ENCODE results near the gene ARHGAP42.

GRCh38 chr11:100851147-100851546 lies 164.1 kb downstream of the ARHGAP42 start:
- no peak for TF ChIP-seq CTCF (IDR thresholded peaks at IDR 0.05)
- TF ChIP-seq POLR2A (IDR thresholded peaks at IDR 0.05; ENCODE audit: low read depth), result no peak
- TF ChIP-seq POLR2AphosphoS5 (IDR thresholded peaks at IDR 0.05), result no peak
- TF ChIP-seq EP300 (IDR thresholded peaks at IDR 0.05), result no peak
